Measurements from ENCODE around the gene ESPN.
"Not testable (repeated sequence)": the region's sequence is repeated elsewhere in the genome, so short reads cannot be mapped to it uniquely, and the experiment has no call there.

ESPN gene

GRCh38 chr1:6485168-6486101, 60.9 kb downstream of the ESPN start:
- DNase-seq, result no peak

- DNase-seq, result peak; percentile 90
Measured at GRCh38 chr1:6486433-6487011, 61.9 kb downstream of the ESPN start.

GRCh38 chr1:6487804-6488484, 63.4 kb downstream of the ESPN start:
- DNase-seq, result no peak

- no peak for DNase-seq
Measured at GRCh38 chr1:6488602-6489382, 64.2 kb downstream of the ESPN start.

- DNase-seq, result no peak
Measured at GRCh38 chr1:6489383-6489765, 64.8 kb downstream of the ESPN start.

- DNase-seq, result peak; percentile 79
Measured at GRCh38 chr1:6489799-6490180, 65.2 kb downstream of the ESPN start.

- DNase-seq, result peak; percentile 65
Measured at GRCh38 chr1:6490181-6491080, 65.9 kb downstream of the ESPN start.

- no peak for DNase-seq
Measured at GRCh38 chr1:6491081-6491449, 66.5 kb downstream of the ESPN start.

GRCh38 chr1:6491480-6491962, 66.9 kb downstream of the ESPN start, which contains the start of gene PLEKHG5:
TSS of gene PLEKHG5 (minus strand) at chr1:6491667. CDS start at chr1:6477571, 14,096 bp downstream.
- no peak for DNase-seq

- DNase-seq, result no peak
Measured at GRCh38 chr1:6491966-6492365, 67.4 kb downstream of the ESPN start.

GRCh38 chr1:6493834-6494223, 69.3 kb downstream of the ESPN start:
- DNase-seq, result not testable (repeated sequence)

GRCh38 chr1:6494627-6495026, 70.1 kb downstream of the ESPN start:
- no peak for DNase-seq

GRCh38 chr1:6495041-6495441, 70.5 kb downstream of the ESPN start:
- no peak for DNase-seq

GRCh38 chr1:6495540-6496364, 71.2 kb downstream of the ESPN start:
- DNase-seq, result no peak

GRCh38 chr1:6496365-6496721, 71.8 kb downstream of the ESPN start:
- no peak for DNase-seq

- DNase-seq, result no peak
Measured at GRCh38 chr1:6496890-6497214, 72.3 kb downstream of the ESPN start.

GRCh38 chr1:6497215-6497866, 72.8 kb downstream of the ESPN start:
- DNase-seq, result peak; percentile 50

- DNase-seq, result no peak
Measured at GRCh38 chr1:6497867-6498575, 73.4 kb downstream of the ESPN start.

GRCh38 chr1:6498576-6499111, 74.1 kb downstream of the ESPN start:
- DNase-seq, result no peak

GRCh38 chr1:6499296-6499695, 74.7 kb downstream of the ESPN start:
- no peak for DNase-seq
